ENCODE measurements around the gene LYPD6.
"Not testable (repeated sequence)": the region's sequence is repeated elsewhere in the genome, so short reads cannot be mapped to it uniquely, and the experiment has no call there.

LYPD6 gene

DNA sequence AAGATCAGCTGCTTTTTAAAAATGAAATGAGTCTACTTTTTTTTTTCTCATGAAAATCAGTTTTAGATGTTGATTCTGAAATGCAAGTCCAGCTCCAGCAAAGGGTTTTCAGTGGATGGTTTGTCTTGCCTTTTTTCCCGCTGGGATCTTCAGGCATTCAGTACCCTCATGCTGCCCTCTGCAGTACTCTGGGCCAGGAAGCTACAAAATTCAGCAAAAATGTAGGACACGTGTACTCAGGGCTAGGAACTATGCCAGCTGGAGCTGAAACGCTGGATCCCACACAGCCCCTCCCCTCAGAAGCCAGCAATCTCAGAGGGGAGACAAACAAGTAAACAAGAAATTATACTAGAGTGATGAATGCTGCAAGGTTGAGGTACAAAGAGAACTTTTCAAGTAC is 159.9 kb downstream of the LYPD6 start:
- Histone ChIP-seq H3K4me3 (ENCODE audit: low read depth in 1 of 2, low read length in 2 of 2) (no peak overlapping the region), H2AFZ (ENCODE audit: low read depth, low read length) (no peak overlapping the region), H3K9ac (ENCODE audit: low read depth, low read length) (no peak overlapping the region), H3K79me2 (ENCODE audit: insufficient read depth, low read length) (no peaks in the 10 kb centered on the region), H3K36me3 (ENCODE audit: insufficient read depth, low read length) (no peaks in the 10 kb centered on the region), H3K27ac (ENCODE audit: low read length) (no peak overlapping the region), H3K27me3 (ENCODE audit: insufficient read depth, low read length, poor library complexity) (peaks cover 8% of the 10 kb centered on the region), H3K4me1 (ENCODE audit: insufficient read depth, low read length) (no peaks in the 10 kb centered on the region), H4K20me1 (ENCODE audit: insufficient read depth, low read length) (no peaks in the 10 kb centered on the region), H3K4me2 (ENCODE audit: insufficient read depth, low read length) (no peak overlapping the region), H3K9me3 (ENCODE audit: insufficient read depth, low read length, severe bottlenecking) (no peaks in the 10 kb centered on the region)
- no peak for ATAC-seq (ENCODE audit: insufficient read depth, low read depth)
- DNase-seq, result no peak
- TF ChIP-seq, protein P1, sequence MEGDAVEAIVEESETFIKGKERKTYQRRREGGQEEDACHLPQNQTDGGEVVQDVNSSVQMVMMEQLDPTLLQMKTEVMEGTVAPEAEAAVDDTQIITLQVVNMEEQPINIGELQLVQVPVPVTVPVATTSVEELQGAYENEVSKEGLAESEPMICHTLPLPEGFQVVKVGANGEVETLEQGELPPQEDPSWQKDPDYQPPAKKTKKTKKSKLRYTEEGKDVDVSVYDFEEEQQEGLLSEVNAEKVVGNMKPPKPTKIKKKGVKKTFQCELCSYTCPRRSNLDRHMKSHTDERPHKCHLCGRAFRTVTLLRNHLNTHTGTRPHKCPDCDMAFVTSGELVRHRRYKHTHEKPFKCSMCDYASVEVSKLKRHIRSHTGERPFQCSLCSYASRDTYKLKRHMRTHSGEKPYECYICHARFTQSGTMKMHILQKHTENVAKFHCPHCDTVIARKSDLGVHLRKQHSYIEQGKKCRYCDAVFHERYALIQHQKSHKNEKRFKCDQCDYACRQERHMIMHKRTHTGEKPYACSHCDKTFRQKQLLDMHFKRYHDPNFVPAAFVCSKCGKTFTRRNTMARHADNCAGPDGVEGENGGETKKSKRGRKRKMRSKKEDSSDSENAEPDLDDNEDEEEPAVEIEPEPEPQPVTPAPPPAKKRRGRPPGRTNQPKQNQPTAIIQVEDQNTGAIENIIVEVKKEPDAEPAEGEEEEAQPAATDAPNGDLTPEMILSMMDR (IDR thresholded peaks at IDR 0.05; ENCODE audit: borderline replicate concordance, extremely low read depth, low read length, poor library complexity, severe bottlenecking), result no peak
- no peak for TF ChIP-seq EZH2 (IDR thresholded peaks at IDR 0.05; ENCODE audit: borderline replicate concordance, low read depth, low read length, severe bottlenecking)

DNA sequence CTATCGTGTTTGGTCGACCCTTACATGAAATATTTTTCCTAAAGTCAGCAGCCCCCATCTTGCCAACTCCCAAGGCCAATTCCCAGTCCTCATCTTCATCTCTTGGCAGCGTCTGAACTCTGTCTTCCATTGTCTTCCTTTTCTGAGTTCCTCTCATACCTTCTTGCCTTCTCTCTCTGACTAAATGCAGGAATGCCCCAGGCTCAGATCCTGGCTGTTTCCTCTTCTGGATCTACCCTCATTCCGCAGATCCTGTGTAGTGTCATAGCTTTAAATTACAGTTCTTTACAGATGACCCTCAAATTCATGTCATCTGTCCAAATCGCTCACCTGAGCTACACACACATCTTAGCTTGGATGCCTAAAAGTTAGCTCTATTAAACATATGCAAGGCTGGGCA is 162.5 kb downstream of the LYPD6 start:
- H3K9me3 ChIP-seq (ENCODE audit: insufficient read depth, low read length, severe bottlenecking), result no peaks in the 10 kb centered on the region
- no peaks in the 10 kb centered on the region for H3K36me3 ChIP-seq (ENCODE audit: insufficient read depth, low read length)
- ATAC-seq (ENCODE audit: insufficient read depth, low read depth) (no peak), DNase-seq (no peak)
- H3K9ac ChIP-seq (ENCODE audit: low read depth, low read length), result no peak overlapping the region
- H3K27me3 ChIP-seq (ENCODE audit: insufficient read depth, low read length, poor library complexity), result no peaks in the 10 kb centered on the region
- TF ChIP-seq EZH2 (IDR thresholded peaks at IDR 0.05; ENCODE audit: borderline replicate concordance, low read depth, low read length, severe bottlenecking), result no peak
- TF ChIP-seq, protein P1 (IDR thresholded peaks at IDR 0.05; ENCODE audit: borderline replicate concordance, extremely low read depth, low read length, poor library complexity, severe bottlenecking), result no peak
- no peaks in the 10 kb centered on the region for H3K79me2 ChIP-seq (ENCODE audit: insufficient read depth, low read length)
- H3K4me1 ChIP-seq (ENCODE audit: insufficient read depth, low read length), result no peaks in the 10 kb centered on the region
- no peaks in the 10 kb centered on the region for H4K20me1 ChIP-seq (ENCODE audit: insufficient read depth, low read length)
- no peak overlapping the region for H2AFZ ChIP-seq (ENCODE audit: low read depth, low read length)
- no peak overlapping the region for H3K4me2 ChIP-seq (ENCODE audit: insufficient read depth, low read length)
- no peak overlapping the region for H3K27ac ChIP-seq (ENCODE audit: low read length)
- no peak overlapping the region for H3K4me3 ChIP-seq (ENCODE audit: low read depth in 1 of 2, low read length in 2 of 2)

DNA sequence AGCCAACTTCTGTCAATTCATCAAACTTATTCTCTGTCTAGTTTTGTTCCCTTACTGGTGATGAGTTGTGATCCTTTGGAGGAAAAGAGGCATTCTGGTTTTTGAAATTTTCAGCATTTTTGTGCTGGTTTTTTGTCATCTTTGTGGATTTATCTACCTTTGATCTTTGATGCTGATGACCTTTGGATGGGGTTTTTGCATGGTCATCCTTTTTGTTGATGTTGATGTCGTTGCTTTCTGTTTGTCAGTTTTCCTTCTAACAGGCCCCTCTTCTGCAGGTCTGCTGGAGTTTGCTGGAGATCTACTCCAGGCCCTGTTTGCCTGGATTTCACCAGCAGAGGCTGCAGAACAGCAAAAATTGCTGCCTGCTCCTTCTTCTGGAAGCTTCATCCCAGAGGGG is 168.8 kb downstream of the LYPD6 start:
- H3K79me2 ChIP-seq (ENCODE audit: insufficient read depth, low read length); H3K4me1 ChIP-seq (ENCODE audit: insufficient read depth, low read length); H3K27me3 ChIP-seq (ENCODE audit: insufficient read depth, low read length, poor library complexity); H3K4me2 ChIP-seq (ENCODE audit: insufficient read depth, low read length); H3K9me3 ChIP-seq (ENCODE audit: insufficient read depth, low read length, severe bottlenecking); H4K20me1 ChIP-seq (ENCODE audit: insufficient read depth, low read length); H3K4me3 ChIP-seq (ENCODE audit: low read depth in 1 of 2, low read length in 2 of 2); H3K9ac ChIP-seq (ENCODE audit: low read depth, low read length); H3K27ac ChIP-seq (ENCODE audit: low read length); ATAC-seq (ENCODE audit: insufficient read depth, low read depth); H2AFZ ChIP-seq (ENCODE audit: low read depth, low read length); H3K36me3 ChIP-seq (ENCODE audit: insufficient read depth, low read length); DNase-seq: not testable (repeated sequence)

DNA sequence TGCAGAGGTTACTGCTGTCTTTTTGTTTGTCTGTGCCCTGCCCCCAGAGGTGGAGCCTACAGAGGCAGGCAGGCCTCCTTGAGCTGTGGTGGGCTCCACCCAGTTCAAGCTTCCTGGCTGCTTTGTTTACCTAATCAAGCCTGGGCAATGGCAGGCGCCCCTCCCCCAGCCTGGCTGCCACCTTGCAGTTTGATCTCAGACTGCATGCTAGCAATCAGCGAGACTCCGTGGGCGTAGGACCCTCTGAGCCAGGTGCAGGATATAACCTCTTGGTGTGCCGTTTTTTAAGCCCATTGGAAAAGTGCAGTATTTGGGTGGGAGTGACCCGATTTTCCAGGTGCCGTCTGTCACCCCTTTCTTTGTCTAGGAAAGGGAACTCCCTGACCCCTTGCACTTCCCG is 176.4 kb downstream of the LYPD6 start:
- H2AFZ ChIP-seq (ENCODE audit: low read depth, low read length); H3K4me3 ChIP-seq (ENCODE audit: low read depth in 1 of 2, low read length in 2 of 2); H3K9me3 ChIP-seq (ENCODE audit: insufficient read depth, low read length, severe bottlenecking); H3K27me3 ChIP-seq (ENCODE audit: insufficient read depth, low read length, poor library complexity); H3K4me2 ChIP-seq (ENCODE audit: insufficient read depth, low read length); H3K36me3 ChIP-seq (ENCODE audit: insufficient read depth, low read length); ATAC-seq (ENCODE audit: insufficient read depth, low read depth); H3K9ac ChIP-seq (ENCODE audit: low read depth, low read length); H3K4me1 ChIP-seq (ENCODE audit: insufficient read depth, low read length); H3K79me2 ChIP-seq (ENCODE audit: insufficient read depth, low read length); H4K20me1 ChIP-seq (ENCODE audit: insufficient read depth, low read length); H3K27ac ChIP-seq (ENCODE audit: low read length): not testable (repeated sequence)
- DNase-seq, result peak; percentile 11
